OCI-LY7 (cell line): ENCODE measurements around the gene SIRT3. TPM values are rescaled to one million over a fixed set of nuclear protein-coding genes. Genes with fewer than 3 reads are reported as not detected.

Experiments
- BruUV-seq: library from RNA; stranded (reverse); fragments of 400-500 nt; replicated peaks from 2 replicates; lab custom pipeline; 2021; lab: Mats Ljungman, UMichigan
- CTCF ChIA-PET: fragments of 300-600 bp; sonication (Branson Sonifier 250); formaldehyde crosslinking; loops from one replicate; lab custom pipeline; 2022; ENCODE audit warnings: antibody characterized with exemption; ENCODE audit not compliant: unreplicated experiment; lab: Charles Lee
- POLR2A ChIA-PET: fragments of 300-600 bp; sonication (Branson Sonifier 250); formaldehyde crosslinking; loops from one replicate; lab custom pipeline; 2022; ENCODE audit warnings: antibody characterized with exemption; lab: Charles Lee
- DNase-seq: peaks from one replicate; pipeline ENCODE4 v3.0.0-alpha.2; 2015; ENCODE audit warnings: low spot score
- H2AFZ ChIP-seq: fragments of 200-600 bp; sonication (generic), shearing (Covaris generic); 2 replicates; pipeline ENCODE4 v1.6.1; 2014; ENCODE audit warnings: mild to moderate bottlenecking, antibody characterized with exemption, low read length, moderate library complexity
- H3K27ac ChIP-seq: fragments of 200-600 bp; sonication (generic); 2 replicates; pipeline ENCODE4 v1.5.1; 2014; ENCODE audit warnings: mixed run types, low read depth, mild to moderate bottlenecking, moderate library complexity, low read length, inconsistent platforms; ENCODE audit not compliant: poor library complexity, severe bottlenecking
- H3K36me3 ChIP-seq: fragments of 200-600 bp; sonication (generic); 2 replicates; pipeline ENCODE4 v1.6.1; 2014; ENCODE audit warnings: mild to moderate bottlenecking, antibody characterized with exemption, low read length, moderate library complexity, mixed read lengths; ENCODE audit not compliant: insufficient read depth
- H3K4me1 ChIP-seq: fragments of 200-600 bp; sonication (generic); 2 replicates; pipeline ENCODE4 v1.5.1; 2014; ENCODE audit warnings: mild to moderate bottlenecking, low read length; ENCODE audit not compliant: insufficient read depth, poor library complexity, severe bottlenecking
- H3K4me2 ChIP-seq: fragments of 200-600 bp; sonication (generic); 2 replicates; pipeline ENCODE4 v1.6.1; 2014; ENCODE audit warnings: mild to moderate bottlenecking, low read length
- H3K4me3 ChIP-seq: fragments of 200-600 bp; sonication (generic); 2 replicates; pipeline ENCODE4 v1.5.1; 2014; ENCODE audit warnings: mild to moderate bottlenecking, low read depth, low read length; ENCODE audit not compliant: poor library complexity, severe bottlenecking
- H3K79me2 ChIP-seq: fragments of 200-600 bp; sonication (generic); 2 replicates; pipeline ENCODE4 v1.6.1; 2016; ENCODE audit warnings: low read depth, mild to moderate bottlenecking, low read length, moderate library complexity, mixed read lengths; ENCODE audit not compliant: insufficient read depth
- H3K9me2 ChIP-seq: fragments of 200-600 bp; sonication (generic); 2 replicates; pipeline ENCODE4 v1.6.1; 2016; ENCODE audit warnings: mild to moderate bottlenecking, low read length, mixed read lengths; ENCODE audit not compliant: insufficient read depth
- H3K9me3 ChIP-seq: fragments of 200-600 bp; sonication (generic); 2 replicates; pipeline ENCODE4 v1.6.1; 2014; ENCODE audit warnings: mild to moderate bottlenecking, mixed run types, low read length, mixed read lengths
- H4K20me1 ChIP-seq: fragments of 200-600 bp; sonication (generic); 2 replicates; pipeline ENCODE4 v1.6.1; 2014; ENCODE audit warnings: mild to moderate bottlenecking, antibody characterized with exemption, low read length, moderate library complexity, mixed read lengths; ENCODE audit not compliant: insufficient read depth
- CTCF ChIP-seq: fragments of 200-600 bp; sonication (generic); conservative IDR thresholded peaks from 2 replicates; pipeline ENCODE4 v1.5.1; 2014; ENCODE audit warnings: mild to moderate bottlenecking, antibody characterized with exemption, low read length, moderate library complexity, mixed read lengths
- EZH2phosphoT487 ChIP-seq: fragments of 200-600 bp; sonication (generic); IDR thresholded peaks from 2 replicates; pipeline ENCODE4 v1.6.1; 2018; ENCODE audit warnings: low read depth, borderline replicate concordance, mild to moderate bottlenecking, mixed run types, antibody characterized with exemption, low read length, moderate library complexity, mixed read lengths
- intact Hi-C: fragments of 100-400 bp; cut with micrococcal nuclease; formaldehyde crosslinking; loops from one replicate; pipeline ENCODE4 v1.10.0; 2022; ENCODE audit not compliant: unreplicated experiment
- total RNA-seq, 2 experiments: library from RNA; depleted of rRNA in 1 of 2; stranded (reverse); fragments of >200 nt in 1 of 2; shearing (Covaris generic) in 1 of 2; gene quantifications; 2 replicates each; pipeline ENCODE4 v1.2.3, GENCODE V29; 2014 to 2022

The SIRT3 gene
- total RNA-seq, 2 experiments from 2014 or later: 8.5 to 21.0 TPM

GRCh38 chr11:278001-278951, 42.1 kb upstream of the SIRT3 start, which contains the start of gene NLRP6:
NLRP6 (plus strand) TSS chr11:278407; CDS start chr11:278570, 163 bp downstream.
- H3K36me3 ChIP-seq: no peaks in the 10 kb centered on the region
- H3K27ac ChIP-seq: no peak within 1 kb of the TSS
- H3K4me3 ChIP-seq: no peak within 1 kb of the TSS
- no peaks in the 10 kb centered on the region for H4K20me1 ChIP-seq
- ChIA-PET POLR2A (no interaction called here), CTCF (no interaction called here)
- intact Hi-C loops: no loop called here
- no TSS peak for BruUV-seq
- peaks cover 6% of the 10 kb centered on the region; the same call in 1 of the 2 replicates for H3K9me3 ChIP-seq
- no peak for TF ChIP-seq CTCF
- no peak for TF ChIP-seq EZH2phosphoT487
- no peak within 1 kb of the TSS for H3K4me2 ChIP-seq
- no peak for DNase-seq
- H3K79me2 ChIP-seq: no peaks in the 10 kb centered on the region
- H2AFZ ChIP-seq: no peak within 1 kb of the TSS
- H3K4me1 ChIP-seq: peaks cover 5% of the 10 kb centered on the region
- no peaks in the 10 kb centered on the region for H3K9me2 ChIP-seq

- ChIA-PET CTCF (interaction anchor here (0.9 kb wide), 1 partner anchor 24 kb away, joined by 3 read pairs; no protein-coding TSS in a partner anchor), POLR2A (interaction anchor here (0.6 kb wide), 4 partner anchors 11 to 235 kb away, joined by 3 read pairs; no protein-coding TSS in a partner anchor)
- no peak for DNase-seq
- TF ChIP-seq EZH2phosphoT487 (no peak), CTCF (no peak)
- Histone ChIP-seq H3K9me3 (peaks cover 6% of the 10 kb centered on the region; the same call in 1 of the 2 replicates), H4K20me1 (no peaks in the 10 kb centered on the region), H3K9me2 (no peaks in the 10 kb centered on the region), H3K79me2 (no peaks in the 10 kb centered on the region), H3K4me1 (peaks cover 5% of the 10 kb centered on the region), H2AFZ (no peak overlapping the region), H3K36me3 (no peaks in the 10 kb centered on the region), H3K4me2 (no peak overlapping the region), H3K27ac (no peak overlapping the region), H3K4me3 (no peak overlapping the region)
- no TSS peak for BruUV-seq
- intact Hi-C loops: no loop called here
Observed at GRCh38 chr11:276219-276618, 40.1 kb upstream of the SIRT3 start.

- ChIA-PET POLR2A (interaction anchor here (0.6 kb wide), 1 partner anchor 66 kb away, joined by 6 read pairs; the partner anchor contains the start of gene BET1L), CTCF (no interaction called here)
- Histone ChIP-seq H3K27ac (no peak overlapping the region), H3K9me2 (no peaks in the 10 kb centered on the region), H3K36me3 (no peaks in the 10 kb centered on the region), H2AFZ (no peak overlapping the region), H3K9me3 (peaks cover 6% of the 10 kb centered on the region; the same call in 1 of the 2 replicates), H3K4me2 (no peak overlapping the region), H3K4me1 (peaks cover 31% of the 10 kb centered on the region), H3K79me2 (no peaks in the 10 kb centered on the region), H3K4me3 (no peak overlapping the region), H4K20me1 (no peaks in the 10 kb centered on the region)
- intact Hi-C loops: no loop called here
- TF ChIP-seq EZH2phosphoT487 (no peak), CTCF (no peak)
- BruUV-seq: no TSS peak
- DNase-seq: no peak
Observed at GRCh38 chr11:272931-273198, 36.7 kb upstream of the SIRT3 start.
